Sigmoid colon (tissue), 4 donors: Measurements from ENCODE around the gene ITIH6.

Source experiments
- CTCF ChIP-seq, 4 experiments: fragments of 450-650 bp in 3 of 4; fragments of 200-600 bp in 1 of 4; IDR thresholded peaks; one replicate each; pipeline ENCODE4 v1.5.1; 2016 to 2019; ENCODE audit warnings: antibody characterized with exemption in 4 of 4, mild to moderate bottlenecking in 3 of 4, moderate library complexity in 2 of 4
- EP300 ChIP-seq, 4 donors: sonication (generic); formaldehyde crosslinking; IDR thresholded peaks; one replicate each; pipeline ENCODE4 v1.6.1; 2017; ENCODE audit warnings: antibody characterized with exemption in 4 of 4
- POLR2A ChIP-seq, 2 donors: fragments of 450-650 bp; IDR thresholded peaks; one replicate each; pipeline ENCODE4 v1.6.1; 2016; ENCODE audit warnings: antibody characterized with exemption in 2 of 2, mild to moderate bottlenecking in 2 of 2, moderate library complexity in 2 of 2
- POLR2AphosphoS5 ChIP-seq, 4 donors: sonication (generic); formaldehyde crosslinking; IDR thresholded peaks; one replicate each; pipeline ENCODE4 v1.6.1; 2017; ENCODE audit warnings: antibody characterized with exemption in 4 of 4

GRCh38 chrX:54748626-54749025, 49.4 kb downstream of the ITIH6 start:
- no peak for TF ChIP-seq CTCF (IDR thresholded peaks at IDR 0.05)
- TF ChIP-seq EP300 (IDR thresholded peaks at IDR 0.05), result no peak
- no peak for TF ChIP-seq POLR2AphosphoS5 (IDR thresholded peaks at IDR 0.05)
- TF ChIP-seq POLR2A (IDR thresholded peaks at IDR 0.05), result no peak
